ENCODE results near the gene LHX6.

GRCh38 chr9:122193651-122194050 is 35.1 kb downstream of the LHX6 start:
- no peak for TF ChIP-seq EP300 (IDR thresholded peaks at IDR 0.05)
- TF ChIP-seq CTCF (IDR thresholded peaks at IDR 0.05), result no peak
- TF ChIP-seq POLR2A (IDR thresholded peaks at IDR 0.05), result no peak
- TF ChIP-seq POLR2AphosphoS5 (IDR thresholded peaks at IDR 0.05), result no peak
